ENCODE results near the gene TRIM67.

DNA sequence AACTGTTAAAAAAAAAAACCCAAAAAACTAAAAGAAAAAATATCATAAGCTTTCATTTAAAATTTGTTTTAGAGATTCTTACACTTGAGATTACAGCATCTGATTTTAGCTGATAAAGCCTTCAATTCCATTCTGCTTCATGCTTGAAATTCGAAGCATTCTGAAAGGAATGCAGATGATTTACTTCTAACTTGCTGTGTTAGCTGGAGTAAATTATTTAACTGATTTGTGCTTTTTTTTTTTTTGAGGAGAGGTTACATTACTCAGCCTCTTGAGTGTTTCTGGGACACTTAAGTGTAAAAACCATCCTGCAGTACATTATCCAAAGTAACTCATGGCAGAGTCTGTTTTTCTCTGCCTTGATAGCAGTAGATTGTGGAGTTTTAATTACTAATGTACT, 4.5 kb upstream of the TRIM67 start:
- TF ChIP-seq, protein P1, sequence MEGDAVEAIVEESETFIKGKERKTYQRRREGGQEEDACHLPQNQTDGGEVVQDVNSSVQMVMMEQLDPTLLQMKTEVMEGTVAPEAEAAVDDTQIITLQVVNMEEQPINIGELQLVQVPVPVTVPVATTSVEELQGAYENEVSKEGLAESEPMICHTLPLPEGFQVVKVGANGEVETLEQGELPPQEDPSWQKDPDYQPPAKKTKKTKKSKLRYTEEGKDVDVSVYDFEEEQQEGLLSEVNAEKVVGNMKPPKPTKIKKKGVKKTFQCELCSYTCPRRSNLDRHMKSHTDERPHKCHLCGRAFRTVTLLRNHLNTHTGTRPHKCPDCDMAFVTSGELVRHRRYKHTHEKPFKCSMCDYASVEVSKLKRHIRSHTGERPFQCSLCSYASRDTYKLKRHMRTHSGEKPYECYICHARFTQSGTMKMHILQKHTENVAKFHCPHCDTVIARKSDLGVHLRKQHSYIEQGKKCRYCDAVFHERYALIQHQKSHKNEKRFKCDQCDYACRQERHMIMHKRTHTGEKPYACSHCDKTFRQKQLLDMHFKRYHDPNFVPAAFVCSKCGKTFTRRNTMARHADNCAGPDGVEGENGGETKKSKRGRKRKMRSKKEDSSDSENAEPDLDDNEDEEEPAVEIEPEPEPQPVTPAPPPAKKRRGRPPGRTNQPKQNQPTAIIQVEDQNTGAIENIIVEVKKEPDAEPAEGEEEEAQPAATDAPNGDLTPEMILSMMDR (IDR thresholded peaks at IDR 0.05) = no peak
- TF ChIP-seq POLR2A (IDR thresholded peaks at IDR 0.05) = no peak
